GDM1 (cell line): ENCODE data around the gene RAD21L1.

Source experiments
- DNase-seq: peaks from one replicate; lab custom pipeline; 2025; lab: John Stamatoyannopoulos, UW

RAD21L1 gene

DNA sequence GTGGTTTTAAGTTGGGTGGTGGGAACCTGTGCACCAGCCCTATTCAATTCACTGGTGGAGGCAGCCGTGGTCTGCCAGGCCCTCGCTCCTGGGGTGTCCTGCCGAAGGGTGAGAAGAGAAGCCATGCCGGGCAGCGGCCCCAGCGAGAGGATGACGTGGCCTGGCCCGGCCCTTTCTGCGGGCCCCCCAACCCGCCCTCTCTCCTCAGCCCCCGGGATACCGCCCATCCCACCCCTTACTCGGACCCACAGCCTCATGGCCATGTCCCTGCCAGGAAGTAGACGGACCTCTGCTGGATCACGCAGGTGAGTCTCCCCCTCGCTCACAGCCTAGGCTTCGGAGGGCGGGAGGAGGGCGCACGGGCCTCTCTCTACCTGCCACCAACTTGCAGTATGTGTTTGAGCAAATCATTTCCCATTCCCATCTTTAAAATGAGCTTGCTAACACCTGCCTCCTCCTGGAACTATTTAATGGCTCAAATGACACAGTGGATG lies 70.3 kb downstream of the RAD21L1 start:
- DNase-seq, result no peak

DNA sequence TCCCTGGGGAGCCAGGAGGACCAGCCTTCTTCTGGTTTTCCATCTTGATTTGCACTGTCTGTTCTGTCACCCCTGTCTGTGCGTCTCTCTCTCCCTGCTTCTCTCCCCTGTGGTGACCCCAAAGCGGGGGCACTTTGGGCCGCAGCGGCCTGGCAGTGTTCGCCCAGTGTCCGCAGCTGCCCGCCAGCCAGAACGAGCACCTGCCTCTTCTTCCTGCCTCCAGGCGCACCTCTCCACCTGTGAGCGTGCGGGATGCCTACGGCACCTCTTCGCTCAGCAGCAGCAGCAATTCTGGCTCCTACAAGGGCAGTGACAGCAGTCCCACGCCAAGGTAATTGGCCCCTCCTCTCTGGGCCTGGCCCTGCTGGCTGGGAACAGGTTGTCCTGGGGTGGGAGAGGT lies 71.1 kb downstream of the RAD21L1 start:
- no peak for DNase-seq

DNA sequence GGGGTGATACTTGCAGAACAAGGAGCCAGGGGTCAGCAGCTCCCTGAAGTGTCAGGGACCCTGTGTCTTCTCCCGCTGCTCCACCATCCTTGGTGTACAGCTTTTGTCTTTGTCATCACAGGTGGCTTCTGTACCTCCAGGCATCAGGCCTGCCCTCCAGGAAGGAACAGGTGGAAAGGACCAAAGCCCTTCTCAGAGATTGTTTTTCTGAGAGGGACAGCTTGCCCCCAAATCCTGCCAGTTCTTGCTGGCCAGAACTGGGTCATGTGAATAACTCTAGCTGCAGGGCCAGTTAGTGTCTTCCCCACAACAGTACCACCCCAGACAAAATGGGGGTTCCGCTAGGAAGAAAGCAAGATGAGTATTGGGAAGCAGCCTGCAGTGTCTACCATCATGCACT lies 71.6 kb downstream of the RAD21L1 start:
- no peak for DNase-seq

DNA sequence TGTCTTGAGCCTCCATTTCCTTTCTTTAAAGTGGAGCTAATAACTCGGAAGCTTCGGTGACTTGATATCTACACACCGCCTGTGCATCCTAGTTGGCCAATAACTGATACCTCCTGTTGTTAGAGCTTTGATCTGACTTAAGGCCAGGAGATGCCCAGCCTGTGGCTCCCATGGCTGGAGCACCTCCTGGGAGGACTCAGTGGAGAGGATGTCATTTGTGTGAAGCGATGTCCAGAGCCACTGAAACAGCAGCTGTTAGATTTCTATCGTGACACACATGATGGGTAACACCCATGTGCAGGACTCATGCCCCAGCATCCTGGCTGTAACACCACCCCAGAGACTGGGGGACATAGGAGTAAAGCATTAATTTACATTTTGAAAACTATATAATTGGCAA lies 72.3 kb downstream of the RAD21L1 start:
- DNase-seq, result no peak

DNA sequence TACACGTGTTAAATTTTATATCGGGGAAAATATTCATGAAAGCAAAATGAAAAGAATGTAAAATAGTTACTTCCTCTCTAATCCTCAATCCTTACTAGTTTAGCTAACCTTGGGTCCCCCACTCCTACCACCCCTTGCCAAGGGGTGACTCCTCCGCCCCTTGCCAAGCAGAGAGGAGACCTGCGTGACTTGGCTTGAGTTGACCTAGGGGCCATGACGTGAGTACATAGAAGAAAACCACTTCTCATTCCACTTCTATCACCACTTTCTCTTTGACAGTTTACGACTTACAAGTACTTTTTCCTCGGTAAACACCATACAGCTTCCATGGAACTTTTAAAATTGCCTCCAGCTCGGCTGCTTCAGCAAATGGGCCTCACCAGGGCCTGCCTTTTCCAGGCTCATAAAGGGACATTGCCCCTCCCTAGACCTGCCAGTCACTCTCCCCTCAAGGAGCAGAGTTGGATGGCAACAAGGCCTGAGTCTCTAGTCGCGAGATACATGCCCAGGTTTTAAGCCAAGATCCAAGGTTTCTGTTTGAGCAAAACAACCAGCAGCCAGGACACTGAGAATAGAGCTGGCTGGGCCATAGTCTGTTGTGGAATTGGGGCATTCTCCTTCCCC lies 73.2 kb downstream of the RAD21L1 start:
- DNase-seq, result no peak

DNA sequence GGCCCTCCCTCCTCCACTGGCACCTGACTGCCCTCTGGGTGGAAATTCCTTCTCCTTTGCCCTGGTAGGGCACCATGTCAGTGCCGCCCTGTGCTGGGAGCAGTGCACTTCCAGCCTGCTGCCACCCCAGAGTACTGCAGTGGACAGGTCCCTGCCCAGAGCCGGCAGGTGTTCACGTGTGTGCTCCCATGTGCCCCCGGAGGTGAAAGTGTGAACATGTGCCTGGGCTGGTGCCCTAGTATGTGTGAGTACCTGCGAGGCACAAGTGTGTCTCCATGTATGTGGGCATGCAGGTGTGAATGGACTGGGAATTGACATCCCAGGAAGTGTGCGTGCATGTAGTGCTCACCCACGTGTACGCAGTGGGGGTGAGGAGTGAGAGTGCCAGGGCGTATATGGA lies 73.7 kb downstream of the RAD21L1 start:
- DNase-seq, result no peak

DNA sequence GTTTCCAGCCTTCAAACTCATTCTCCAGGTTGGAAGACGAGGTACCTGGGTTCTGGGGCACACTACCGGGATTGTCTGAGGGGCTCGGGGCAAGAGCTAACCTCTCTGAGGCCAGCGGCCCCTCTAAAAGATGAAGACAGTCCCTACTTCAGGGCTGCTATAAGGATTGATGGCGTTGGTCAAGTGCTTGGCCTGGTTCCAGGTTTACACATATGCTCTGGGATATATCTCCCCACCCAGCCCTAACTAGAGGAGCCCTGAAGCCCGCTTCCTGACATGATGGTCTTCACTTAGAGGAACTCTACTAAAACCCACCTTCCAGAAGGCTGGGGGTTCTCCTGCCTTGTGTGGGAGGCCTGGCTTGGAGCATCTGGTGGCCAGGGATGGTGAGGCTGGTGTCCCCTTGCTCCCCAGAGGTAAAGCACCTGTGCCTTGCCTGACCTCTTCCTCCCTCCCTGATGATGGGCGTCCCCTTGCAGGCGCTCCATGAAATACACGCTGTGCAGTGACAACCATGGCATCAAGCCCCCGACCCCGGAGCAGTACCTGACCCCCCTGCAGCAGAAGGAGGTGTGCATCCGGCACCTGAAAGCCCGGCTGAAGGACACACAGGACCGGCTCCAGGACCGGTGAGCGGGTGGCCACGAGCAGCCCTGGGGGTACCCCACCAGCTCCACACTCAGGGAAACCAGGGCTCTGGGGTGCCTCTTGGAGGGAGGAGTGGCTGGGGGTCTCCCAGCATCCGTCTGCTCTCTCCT lies 74.4 kb downstream of the RAD21L1 start:
- no peak for DNase-seq

DNA sequence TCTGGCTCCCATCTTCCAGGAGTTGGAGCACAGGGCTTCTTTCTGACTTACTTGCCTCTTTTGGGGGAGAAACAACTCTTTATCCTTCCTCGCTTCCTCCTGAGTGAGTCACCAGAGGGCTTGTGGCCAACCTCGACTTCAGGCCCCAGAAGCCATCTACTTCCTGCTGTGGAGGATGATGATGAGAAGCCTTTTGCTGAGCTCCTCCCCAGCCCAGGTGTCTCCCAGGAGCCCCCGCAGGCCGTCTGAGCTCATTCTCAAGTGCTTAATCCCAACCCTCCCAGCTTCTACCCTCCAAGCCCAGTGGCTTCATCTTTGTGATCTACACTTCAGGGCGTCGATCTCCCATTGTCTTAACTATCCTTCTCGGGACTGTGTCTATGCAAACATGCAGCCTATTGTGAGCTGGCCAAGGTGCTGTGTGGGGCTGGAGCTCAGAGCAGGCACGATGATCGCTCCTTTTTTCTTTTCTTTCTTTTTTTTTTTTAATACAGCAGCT lies 75.2 kb downstream of the RAD21L1 start:
- peak; percentile 57 for DNase-seq

DNA sequence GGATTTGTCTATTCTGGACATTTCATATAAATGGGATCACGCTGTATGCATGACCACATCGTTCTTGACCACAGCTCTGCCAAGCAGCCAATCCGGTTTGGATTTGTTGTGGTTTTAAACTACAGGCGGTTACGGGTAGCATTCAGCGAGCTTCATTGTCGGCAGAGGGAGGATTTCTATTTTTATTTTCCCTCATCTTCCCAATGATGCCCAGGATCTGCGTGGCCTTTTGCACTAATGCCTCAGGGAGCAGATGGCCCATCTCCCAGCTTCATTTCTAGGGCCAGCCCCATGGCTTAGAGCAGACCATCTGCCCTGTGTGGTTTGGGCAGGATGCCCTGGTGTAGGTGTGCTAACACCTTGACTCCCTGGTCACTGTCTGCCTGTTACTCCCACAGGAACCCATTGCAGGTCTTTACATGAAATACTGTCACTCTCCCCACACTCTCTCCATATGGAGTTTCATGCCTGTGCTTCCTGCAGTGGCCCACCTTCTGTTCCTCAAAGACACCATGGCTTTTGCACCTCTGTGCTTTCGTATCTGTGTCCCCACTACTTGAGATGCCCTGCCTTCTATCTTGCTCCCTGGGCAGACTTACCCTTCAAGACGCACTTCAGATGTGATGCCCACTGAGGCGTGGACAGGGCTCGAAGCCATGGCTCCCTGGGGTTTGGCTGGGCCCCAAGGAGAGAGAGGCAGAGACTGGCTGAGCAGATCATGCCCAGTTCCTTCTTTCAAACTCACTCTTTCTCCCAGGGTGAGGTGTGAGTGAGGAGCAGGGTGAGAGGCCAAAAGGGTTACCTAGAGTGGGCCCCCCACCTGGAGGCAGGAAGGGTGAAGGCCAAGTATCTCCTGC lies 77.1 kb downstream of the RAD21L1 start:
- DNase-seq, result no peak

DNA sequence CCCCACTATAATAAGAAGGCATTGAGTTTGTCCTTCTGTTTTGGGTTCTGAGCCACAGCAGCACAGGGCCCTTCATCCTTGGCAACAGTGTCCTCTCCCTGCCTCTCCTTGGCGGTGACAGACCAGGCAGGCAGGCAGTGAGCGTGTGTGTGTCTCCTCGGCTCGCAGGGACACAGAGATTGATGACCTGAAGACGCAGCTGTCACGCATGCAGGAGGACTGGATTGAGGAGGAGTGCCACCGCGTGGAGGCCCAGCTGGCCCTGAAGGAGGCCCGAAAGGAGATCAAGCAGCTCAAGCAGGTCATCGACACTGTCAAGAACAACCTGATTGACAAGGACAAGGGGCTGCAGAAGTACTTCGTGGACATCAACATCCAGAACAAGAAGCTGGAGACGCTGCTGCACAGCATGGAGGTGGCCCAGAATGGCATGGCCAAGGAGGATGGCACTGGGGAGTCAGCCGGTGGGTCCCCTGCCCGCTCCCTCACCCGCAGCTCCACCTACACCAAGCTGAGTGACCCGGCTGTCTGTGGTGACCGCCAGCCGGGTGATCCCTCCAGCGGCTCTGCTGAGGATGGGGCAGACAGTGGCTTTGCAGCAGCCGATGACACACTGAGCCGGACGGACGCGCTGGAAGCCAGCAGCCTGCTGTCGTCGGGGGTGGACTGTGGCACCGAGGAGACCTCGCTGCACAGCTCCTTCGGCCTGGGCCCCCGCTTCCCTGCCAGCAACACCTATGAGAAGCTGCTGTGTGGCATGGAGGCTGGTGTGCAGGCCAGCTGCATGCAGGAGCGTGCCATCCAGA lies 79.1 kb downstream of the RAD21L1 start:
- no peak for DNase-seq
